NCI-H1048 (cell line): ENCODE data around the gene EYA3.

Source experiments
- DNase-seq: peaks from one replicate; lab custom pipeline; 2025; lab: John Stamatoyannopoulos, UW

Gene EYA3, protein sequence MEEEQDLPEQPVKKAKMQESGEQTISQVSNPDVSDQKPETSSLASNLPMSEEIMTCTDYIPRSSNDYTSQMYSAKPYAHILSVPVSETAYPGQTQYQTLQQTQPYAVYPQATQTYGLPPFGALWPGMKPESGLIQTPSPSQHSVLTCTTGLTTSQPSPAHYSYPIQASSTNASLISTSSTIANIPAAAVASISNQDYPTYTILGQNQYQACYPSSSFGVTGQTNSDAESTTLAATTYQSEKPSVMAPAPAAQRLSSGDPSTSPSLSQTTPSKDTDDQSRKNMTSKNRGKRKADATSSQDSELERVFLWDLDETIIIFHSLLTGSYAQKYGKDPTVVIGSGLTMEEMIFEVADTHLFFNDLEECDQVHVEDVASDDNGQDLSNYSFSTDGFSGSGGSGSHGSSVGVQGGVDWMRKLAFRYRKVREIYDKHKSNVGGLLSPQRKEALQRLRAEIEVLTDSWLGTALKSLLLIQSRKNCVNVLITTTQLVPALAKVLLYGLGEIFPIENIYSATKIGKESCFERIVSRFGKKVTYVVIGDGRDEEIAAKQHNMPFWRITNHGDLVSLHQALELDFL

DNA sequence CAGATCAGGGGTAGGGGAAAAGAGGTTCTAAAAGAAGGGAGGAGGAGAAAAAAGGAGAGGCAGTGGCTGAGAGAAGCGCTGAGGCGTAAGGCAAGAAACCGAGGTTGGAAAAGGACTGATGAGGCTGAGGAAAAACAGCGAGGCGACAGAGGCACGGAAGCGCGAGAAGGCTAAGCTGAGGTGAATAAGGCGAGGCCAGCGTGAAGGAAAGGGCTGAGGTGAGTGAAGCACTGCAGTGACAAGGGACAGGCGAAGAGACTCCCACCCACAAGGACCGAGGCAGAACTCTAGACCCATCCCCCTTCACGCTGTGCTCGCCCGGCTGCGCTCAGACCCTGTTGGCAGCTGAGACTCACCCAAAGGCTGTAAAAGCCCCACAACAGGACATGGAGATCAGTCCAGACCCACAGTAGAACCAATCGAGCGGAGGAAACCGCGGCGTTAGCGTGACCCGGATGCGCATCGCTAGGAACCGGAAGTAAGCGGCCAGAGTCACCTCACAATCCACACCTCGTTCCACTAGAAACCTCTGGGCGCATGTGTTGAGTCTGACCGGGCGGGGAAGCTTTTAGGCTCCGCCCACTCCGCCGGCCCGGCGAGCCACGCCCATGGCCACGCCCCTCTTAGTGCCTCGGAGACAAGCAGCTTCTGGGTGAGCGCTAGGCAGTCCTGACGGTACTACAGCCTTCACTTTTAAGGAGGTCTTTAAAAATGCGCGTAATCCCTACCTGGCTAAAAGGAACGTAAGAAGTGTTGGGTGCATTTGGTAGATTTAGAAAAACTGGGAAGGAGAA lies at the start of gene EYA3:
EYA3 (minus strand) TSS at position 443 of the 794 bp plus-strand sequence. CDS start 30,584 bp downstream, outside the sequence.
- peak; percentile 93 for DNase-seq

DNA sequence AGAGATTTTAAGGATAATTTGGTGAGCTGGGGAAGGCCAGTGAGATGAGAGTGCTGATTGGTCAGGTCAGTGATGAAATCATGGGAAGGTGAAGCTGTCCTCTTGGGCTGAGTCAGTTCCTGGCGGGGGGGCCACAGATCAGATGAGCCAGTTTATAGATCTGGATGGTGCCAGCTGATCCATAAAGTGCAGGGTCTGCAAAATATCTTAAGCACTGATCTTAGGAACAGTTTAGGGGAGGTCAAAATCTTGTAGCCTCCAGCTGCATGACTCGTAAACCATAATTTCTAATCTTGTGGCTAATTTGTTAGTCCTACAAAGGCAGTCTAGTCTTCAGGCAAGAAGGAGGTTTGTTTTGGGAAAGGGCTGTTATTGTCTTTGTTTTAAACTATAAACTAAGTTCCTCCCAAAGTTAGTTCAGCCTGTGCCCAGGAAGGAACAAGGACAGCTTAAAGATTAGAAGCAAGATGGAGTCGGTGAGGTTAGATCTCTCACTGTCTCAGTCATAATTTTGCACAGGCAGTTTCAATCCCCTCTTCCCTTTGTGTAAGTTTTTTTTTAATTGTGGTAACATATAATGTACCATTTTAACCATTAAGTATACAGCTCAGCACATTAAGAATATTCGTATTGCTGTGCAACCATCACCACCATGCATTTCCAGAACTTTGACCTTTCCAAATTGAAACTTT lies 48.7 kb upstream of the EYA3 start:
- no peak for DNase-seq

DNA sequence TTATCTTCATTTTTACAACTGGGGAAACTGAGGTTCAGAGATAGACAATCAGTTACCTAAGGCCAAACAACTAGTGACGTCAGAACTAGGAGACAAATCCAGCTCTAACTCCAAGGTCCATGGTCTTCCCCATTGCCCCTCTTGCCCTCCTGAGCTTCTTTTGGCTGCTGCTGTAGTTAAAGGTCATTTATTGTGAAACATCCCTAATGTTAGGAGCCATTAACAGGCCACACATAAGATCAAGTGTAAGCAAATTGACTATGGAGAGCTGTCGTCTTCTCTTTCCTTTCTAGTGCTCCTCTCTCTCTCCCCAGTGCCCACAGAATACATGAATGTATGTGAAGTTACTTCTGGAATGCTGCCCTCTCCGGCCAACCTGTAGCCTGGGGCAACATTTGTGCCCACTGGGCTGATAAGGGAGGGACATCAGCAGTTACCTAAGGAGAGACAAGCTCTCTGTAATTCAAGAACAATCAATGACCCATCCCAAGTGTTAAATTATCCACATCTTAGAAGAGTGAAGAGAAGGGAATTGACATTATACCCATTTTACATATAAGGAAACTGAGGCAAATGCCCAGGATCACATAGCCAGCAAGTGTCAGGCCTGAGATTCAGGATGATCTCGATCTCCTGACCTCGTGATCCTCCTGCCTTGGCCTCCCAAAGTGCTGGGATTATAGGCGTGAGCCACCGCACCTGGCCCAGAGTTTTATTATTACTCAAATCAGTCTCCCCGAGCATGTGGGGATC lies 47.9 kb upstream of the EYA3 start:
- DNase-seq = no peak

DNA sequence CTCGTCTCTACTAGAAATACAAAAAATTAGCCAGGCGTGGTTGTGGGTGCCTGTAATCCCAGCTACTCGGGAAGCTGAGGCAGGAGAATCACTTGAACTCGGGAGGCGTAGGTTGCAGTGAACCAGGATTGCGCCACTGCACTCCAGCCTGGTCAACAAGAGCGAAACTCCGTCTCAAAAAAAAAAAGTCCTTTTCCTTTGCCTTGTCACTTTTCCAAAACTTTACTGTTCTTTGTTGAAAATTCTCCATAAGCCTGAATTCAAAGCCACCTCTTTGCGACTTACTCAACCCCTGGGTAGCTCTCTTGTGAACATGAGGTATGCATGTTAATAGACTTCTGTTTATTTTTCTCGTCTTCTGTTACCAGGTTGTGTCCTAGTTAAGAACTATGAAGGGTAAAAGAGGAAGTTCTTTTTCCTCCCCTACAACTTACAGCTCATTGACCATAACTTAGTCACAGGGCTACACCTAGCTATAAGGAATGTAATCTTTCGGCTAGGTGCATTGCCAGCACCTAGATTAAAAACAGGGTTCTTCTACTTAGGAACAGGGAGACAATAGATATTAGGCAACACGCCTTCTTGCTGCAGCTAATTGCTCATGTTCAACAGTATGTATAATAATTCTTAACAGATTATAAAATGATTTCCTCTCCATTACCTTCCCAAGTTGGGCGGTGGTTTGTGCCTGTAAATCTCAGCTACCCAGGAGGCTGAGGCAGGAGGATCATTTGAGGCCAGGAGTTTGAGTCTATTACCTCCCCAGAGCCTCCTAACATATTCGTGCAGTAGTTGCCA lies 47.2 kb upstream of the EYA3 start:
- no peak for DNase-seq

DNA sequence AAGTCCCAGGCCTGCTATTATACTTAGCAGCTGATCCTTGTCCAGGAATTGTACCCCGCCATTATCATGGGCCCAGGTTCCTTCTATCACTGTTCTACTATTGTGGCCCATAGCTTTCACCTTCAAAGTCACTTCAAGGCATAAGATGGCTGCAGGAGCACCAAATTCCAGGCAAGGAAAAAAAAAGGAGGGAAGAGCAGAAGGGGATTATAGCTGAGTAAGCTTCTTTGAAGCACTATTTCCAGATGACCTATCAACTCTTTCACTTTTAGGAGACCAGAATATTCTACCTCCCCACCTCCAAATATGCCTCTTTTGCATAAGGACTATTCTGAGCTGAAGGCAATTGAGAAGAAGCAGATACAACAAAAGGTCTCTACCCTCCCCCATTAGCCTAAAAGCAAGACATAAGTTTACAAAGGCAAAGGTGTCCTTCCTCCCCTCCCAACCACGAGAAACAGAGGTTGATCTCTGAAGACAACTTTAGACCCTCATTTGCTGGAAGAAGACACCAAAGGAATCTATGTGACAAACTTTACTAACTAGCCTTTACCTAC lies 46.3 kb upstream of the EYA3 start:
- DNase-seq = no peak

DNA sequence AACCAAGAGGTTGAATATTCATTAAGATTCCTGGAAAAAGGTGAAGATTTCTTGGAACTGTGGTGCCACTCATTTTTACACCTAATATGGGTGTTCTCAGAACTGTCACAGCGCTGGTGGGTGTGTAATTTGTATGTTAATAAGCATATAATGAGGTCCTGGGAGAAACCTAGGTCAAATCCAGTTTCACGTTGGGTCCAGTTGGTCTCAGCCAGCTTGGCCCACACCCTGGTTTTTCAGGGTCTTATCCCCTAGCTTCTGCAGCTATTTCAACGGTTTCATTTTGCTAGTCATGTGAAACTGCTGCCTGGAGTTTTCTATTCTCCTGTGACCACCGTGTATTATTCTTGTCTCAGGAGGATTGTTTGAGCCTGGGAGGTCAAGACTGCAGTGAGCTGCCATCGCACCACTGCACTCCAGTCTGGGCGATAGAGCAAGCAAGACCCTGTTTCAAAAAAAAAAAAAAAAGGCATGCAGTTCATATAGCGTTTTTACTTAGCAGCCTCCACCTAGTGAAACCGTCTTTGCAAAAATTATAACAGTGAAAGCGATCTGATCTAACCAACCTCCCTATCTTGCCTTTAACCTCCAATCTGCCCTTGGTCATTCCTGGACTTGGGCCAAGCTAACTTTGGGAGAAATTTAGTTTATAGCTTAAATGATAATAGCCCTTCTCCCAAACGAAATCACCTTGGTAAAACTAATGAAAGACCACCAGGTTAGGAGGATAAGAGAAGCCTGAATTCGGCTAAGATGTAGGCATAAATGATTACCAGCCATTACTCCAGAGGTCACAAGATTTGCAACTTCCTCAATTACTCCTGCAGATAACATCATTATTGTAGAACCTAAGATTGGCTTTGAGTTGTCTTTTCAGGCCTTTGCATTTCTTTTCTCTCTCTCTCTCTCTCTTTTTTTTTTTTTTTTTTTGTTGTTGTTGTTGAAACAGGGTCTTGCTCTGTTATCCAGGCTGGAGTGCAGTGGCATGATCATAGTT lies 44.1 kb upstream of the EYA3 start:
- DNase-seq = no peak

DNA sequence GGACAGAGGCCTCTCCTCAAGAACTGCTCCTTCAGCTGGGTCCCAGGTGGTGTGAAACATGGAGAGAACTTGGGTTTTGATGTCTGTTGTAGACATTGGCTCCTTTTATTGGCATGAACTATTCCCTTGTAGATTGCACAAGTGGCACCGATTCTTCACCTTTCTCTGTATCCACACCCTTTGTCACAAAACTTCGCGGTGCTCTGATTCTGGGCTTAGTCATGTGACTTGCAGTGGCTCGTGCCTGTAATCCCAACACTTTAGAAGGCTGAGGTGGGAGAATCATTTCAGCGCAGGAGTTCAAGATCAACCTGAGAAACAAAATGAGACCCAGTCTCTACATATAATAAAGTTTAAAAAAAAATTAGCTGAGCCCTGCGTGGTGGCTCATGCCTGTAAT lies 42.5 kb upstream of the EYA3 start:
- DNase-seq = no peak

DNA sequence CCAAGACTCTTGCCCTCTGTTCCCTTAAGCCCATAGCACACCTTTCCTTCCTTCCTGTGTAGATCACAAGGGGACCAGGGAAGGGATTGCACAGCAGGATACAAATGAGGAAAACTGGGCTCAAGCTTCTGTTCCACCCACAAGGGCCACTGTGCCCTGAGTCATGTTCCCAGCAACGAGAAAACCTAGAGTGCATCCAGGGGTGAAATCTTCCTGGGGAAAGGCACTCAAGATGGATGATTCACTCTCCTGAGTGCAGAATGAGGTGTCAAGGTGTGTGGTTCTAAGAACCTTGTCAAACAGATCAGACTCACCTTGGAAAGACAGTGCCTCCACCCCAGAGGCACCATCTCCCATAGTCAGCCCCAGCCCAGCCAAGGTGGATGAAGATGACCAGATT lies 40.7 kb upstream of the EYA3 start:
- no peak for DNase-seq

DNA sequence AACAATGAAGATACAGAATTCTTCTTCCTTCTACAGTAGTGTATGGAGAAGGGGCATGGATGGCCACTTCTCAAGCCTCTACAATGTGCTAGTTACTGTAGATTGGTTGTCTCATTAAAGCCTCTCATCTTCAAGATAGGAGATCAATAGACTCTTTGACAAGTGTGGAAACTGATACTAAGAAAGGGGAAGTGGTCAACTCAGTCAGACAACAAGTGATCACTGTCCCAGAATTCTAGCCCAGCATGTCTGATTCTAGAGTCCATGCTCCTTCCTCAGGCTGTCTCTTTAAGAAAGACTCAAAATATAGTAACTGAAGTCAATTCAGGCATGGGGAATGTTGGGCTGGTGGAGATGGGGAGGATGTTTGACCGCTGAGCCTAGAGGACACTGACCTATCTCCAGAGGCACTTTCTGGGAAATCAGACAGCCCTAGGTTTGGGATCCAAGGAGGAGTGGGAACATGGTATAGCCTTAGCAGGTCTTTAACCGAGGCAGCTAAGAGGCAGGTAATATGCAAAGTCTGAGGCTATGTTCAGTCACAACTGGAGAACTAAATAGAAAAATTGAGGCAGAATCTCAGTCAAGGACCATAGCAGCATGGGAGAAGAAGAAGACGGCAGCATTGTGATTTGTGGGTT lies 39.3 kb upstream of the EYA3 start:
- DNase-seq = no peak

DNA sequence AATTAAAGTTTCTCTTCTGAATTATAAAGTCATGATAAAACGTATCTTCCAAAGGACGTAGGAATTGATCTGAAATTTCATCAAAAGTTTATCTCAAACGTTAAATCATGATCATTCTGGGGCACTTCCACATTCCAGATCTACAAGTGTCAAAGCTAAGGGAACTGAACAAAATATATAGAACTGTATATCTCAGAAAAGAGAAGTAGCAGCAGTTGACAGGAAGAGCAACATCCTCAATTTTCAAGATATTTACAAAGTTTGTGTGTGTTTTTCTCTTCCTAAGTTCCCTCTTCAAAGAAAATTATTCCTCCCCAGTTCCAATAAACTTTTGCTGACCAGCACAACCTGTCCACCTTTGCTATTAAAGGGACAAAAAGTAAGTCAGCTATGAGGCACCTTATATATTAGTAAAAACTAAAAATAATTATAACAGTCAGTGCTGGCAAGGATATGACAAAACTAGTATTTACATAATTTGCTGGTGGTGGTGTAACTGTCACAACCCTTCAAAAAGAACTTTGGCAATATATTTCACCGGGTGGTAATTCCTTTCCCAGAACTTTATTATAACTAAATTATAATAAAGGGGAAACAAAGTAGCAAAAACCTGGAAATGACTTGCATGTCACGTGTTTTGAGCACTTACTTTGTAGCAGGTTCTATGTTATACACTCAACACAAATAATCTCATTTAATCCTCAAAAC lies 38.5 kb upstream of the EYA3 start:
- no peak for DNase-seq

DNA sequence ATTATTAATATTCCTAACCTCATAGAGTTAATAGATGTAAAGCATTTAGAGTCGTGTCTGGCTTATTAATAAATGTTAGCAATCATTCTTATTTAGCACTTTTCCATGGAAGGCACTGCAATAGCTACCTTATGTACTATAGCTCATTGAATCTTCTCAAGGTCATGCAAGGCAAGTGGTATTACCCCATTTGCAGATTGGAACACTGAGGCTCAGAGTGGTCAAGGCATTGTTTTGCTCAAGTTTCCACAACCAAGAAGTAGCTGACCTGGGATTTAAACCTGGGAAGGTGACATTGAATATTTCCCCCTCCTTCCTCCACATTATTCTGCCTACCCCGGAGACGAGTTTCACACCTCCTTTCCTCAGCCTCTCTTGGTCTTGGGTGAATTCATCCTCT lies 37.8 kb upstream of the EYA3 start:
- DNase-seq = no peak

DNA sequence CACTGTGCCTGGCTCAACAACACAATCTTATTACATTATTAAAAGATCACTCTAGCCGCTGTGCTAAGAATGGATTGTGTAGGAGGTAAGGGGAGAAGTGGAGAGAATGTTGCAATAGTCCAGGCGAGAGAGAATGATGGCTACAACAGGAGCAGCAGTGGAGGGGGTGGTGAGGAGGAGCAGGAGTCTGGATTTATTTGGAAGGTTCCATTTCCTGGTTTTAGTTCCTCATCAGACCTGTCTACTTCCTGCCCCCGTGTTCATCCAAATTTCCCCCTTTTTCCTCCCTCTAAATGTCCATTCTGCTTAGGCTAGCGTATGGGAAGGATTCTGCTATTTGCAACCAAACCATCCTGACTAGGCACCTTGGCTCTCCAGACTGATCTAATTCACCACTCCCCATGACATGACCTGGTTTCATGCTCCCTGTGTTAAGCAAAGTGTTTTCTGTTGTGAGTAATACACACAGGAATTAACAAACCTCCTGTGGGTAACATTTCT lies 35.1 kb upstream of the EYA3 start:
- DNase-seq = no peak

DNA sequence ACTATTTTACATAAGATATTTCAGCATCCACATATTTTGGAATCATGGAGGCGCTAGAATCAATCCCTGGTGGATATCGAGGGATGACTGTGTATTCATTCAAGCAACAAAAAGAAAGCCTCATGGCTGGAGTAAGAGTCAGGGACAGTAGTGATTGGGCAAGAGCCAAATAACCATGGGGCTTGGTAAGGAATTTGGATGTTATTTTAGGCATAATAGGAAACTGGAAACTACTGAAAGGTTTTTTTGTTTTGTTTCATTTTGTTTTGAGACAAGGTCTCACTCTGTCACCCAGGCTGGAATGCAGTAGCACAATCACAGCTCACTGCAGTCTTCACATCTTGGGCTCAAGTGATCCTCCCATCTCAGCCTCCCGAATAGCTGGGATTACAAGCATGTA lies 33.8 kb upstream of the EYA3 start:
- DNase-seq = no peak

DNA sequence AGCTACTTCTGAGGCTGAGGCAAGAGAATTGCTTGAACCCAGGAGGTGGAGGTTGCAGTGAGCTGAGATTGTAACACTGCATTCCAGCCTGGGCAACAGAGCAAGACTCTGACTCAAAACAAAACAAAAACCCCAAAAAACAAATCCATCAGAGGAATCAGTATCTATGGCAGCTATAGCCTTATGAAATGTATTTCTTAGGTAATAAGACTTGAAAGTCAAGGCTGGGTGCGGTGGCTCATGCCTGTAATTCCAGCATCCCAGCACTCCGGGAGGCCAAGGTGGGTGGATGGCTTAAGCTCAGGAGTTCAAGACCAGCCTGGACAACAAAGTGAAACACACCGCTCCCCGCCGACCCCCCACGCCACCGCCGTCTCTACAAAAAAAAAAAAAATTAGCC lies 31.1 kb upstream of the EYA3 start:
- no peak for DNase-seq

DNA sequence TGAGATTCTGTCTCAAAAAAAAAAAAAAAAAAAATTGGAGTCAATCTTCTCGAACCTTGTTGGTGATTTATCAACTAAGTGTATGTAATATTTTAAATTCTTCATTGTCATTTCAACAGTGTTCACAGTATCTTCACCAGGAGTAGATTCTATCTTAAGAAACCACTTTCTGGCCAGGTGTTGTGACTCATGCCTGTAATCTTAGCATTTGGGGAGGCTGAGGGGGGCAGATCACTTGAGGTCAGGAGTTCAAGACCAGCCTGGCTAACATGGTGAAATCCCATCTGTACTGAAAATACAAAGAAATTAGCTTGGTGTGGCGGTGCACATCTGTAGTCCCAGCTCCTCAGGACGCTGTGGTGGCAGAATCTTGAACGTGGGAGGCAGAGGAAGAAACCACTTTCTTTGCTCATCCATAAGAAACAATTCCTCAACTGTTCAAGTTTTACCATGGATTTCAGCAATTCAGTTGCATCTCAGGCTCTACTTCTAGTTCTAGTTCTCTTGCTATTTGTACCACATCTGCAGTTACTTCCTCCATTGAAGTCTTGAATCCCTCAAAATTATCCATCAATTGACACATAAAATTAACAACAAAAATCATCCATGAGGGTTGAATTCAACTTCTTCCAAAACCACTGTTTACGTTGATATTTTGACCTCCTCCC lies 30.4 kb upstream of the EYA3 start:
- no peak for DNase-seq

DNA sequence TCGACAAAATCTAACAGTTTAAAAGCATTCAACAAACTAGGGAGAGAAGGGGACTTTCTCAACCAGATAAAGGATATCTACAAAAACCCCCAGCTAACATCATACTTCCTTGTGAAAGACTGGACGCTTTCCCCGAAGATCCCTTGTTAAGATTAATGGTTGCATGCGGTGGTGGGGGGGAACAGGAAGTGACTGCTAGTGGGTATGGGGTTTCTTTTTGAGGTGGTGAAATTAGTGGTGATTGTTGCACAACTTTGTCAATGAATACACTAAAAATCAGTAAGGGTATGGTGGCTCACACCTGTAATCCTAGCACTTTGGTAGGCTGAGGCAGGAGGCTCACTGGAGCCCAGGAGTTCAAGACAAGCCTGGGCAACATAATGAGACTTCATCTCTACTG lies 26.9 kb upstream of the EYA3 start:
- DNase-seq = no peak

DNA sequence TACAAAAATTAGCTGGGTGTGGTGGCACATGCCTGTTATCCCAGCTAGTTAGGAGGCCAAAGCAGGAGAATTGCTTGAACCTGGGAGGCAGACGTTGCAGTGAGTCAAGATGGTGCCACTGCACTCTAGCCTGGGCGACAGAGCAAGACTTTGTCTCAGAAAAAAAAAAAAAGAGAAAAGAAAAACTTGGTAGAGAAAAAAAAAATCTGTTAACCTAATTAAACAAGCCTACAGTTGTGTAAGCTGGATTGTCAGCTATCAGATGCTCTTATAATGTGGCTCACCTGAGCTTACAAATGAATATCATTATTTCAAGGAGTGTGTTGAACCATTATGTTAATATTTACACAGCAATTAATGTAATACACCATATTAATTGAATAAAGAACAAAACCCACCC lies 26.4 kb upstream of the EYA3 start:
- DNase-seq = no peak

DNA sequence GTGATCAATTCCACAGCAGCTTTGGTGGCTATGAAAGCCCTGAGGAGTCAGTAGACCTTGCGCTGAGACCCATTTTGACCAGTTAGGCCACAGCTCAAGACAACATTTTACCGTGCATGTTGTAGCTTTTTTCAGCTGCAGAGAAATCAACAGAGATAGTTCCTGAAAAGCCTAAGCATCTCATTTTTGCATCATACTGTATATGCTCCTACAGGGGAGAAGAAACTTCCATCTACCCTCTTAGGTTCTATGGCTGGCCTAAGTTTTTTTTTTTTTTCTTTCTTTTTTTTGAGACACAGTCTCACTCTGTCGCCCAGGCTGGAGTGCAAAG lies 24.8 kb upstream of the EYA3 start:
- DNase-seq = no peak
